Measurements from ENCODE around the gene PRDX5. TPM values are rescaled to one million over a fixed set of nuclear protein-coding genes. Genes with fewer than 3 reads are reported as not detected.

Gene PRDX5
- total RNA-seq, 2 experiments from 2014 or later = 97.4 to 106 TPM

DNA sequence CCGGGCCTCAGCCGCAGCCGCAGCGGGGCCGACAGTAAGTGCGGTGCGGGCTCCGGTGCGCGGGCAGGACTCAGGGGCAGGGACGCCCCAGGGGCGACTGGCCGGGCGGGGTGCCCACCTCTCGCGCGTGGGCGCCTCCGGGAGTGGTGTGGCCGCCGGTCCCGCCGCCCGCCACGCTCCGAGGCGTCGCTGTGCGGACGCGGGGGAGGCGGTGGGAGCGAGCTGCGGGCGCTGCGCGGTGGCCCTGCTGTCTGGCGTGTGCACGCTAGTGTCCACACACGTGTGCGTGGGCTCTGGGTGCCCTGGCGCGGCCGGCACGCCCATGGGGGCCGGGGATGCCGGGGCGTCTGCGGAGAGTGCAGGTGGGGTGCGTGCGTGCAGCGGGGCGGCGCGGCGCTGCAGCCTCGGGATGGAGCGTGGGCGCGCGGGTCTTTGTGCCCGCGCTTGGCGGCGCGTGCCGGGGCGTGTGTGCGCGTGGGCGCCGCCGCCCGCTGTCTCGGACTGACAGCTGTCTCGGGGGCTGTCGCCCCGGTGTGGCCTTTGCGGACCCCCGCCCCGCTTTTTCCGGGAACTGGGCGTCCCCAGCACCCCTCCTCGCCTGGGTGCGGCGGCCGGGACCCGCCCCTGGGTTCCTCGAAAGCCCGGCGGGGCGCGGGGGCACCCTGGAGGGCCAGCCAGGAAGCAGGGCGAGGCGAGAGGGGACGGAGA lies 26.0 kb upstream of the PRDX5 start:
- Mint-ChIP-seq H3K27me3 (peaks cover 56% of the 10 kb centered on the region), H3K4me1 (peaks cover 13% of the 10 kb centered on the region), H3K36me3 (ENCODE audit: low read depth) (peaks cover 4% of the 10 kb centered on the region), H3K9me3 (no peaks in the 10 kb centered on the region), H3K4me3 (no peak overlapping the region), H3K27ac (no peak overlapping the region)
- ChIA-PET CTCF (interaction anchor here (1.5 to 5.1 kb wide), 2 partner anchors 11 to 46 kb away, joined by 4 to 50 read pairs; partner anchors contain the start of gene ESRRA), POLR2A (no interaction called here)
- no peak for DNase-seq

- POLR2A ChIA-PET = no interaction called here
- Mint-ChIP-seq H3K4me3 (no peak overlapping the region), H3K27ac (no peak overlapping the region), H3K36me3 (ENCODE audit: low read depth) (peaks cover 3% of the 10 kb centered on the region), H3K9me3 (no peaks in the 10 kb centered on the region), H3K4me1 (peaks cover 15% of the 10 kb centered on the region), H3K27me3 (peaks cover 63% of the 10 kb centered on the region)
- DNase-seq = no peak
- CTCF ChIA-PET = interaction anchor here (1.5 to 5.1 kb wide), 2 partner anchors 10 to 47 kb away, joined by 4 to 50 read pairs; partner anchors contain the start of gene ESRRA
These were observed 25.3 kb upstream of the PRDX5 start for GRCh38 chr11:64292460-64293254.

DNA sequence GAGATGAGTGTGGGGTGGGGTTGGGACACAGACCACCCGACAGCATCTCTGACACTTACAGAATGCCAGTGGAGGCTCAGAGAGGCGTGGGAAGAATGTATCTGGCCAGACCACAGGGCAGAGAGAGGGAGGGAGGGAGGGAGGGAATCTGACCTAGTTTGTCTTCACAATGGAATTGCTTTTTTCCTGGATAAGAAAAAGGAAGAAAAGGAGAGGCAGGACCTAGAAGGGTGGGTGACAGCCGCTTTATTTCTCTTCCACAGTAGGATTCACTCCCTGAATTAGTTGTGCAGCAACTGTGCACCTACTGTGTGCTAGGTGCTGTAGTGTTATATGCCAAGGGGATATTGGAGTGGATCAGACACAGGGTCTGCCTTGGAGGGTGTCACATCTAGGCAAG lies 23.1 kb upstream of the PRDX5 start:
- POLR2A ChIA-PET = no interaction called here
- H3K4me3 Mint-ChIP-seq = no peak overlapping the region

DNA sequence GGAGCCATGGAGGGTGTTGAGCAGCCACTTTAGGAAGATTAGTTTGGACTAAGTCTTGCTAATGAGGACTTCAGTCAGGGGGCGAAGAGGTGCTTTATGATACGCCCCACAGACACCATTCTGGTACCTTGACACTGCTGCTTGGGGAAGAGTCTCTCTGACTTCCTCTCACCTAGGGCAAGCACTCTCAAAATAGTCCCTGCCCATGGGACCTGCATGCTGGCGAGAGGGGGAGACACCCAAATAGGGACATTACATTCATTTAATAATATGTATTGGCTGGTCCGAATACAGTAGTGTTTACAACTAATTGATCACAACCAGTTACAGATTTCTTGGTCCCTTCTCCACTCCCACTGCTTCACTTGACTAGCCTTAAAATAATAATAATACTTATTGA lies 22.2 kb upstream of the PRDX5 start:
- no peak for DNase-seq
- ChIA-PET CTCF (interaction anchor here (0.7 to 2.5 kb wide), 4 partner anchors 9 to 350 kb away, joined by 3 to 8 read pairs (median 4); no protein-coding TSS in a partner anchor), POLR2A (no interaction called here)

More for the DNA sequence above, 23.1 kb upstream of the PRDX5 start:
- CTCF ChIA-PET = interaction anchor here (0.6 to 2.5 kb wide), 7 partner anchors 8 to 349 kb away, joined by 3 to 8 read pairs (median 4); no protein-coding TSS in a partner anchor
- peaks cover 79% of the 10 kb centered on the region for H3K27me3 Mint-ChIP-seq
- no peak overlapping the region for H3K27ac Mint-ChIP-seq
- DNase-seq = no peak
- H3K4me1 Mint-ChIP-seq = peaks cover 19% of the 10 kb centered on the region
- peaks cover 2% of the 10 kb centered on the region for H3K36me3 Mint-ChIP-seq (ENCODE audit: low read depth)
- no peaks in the 10 kb centered on the region for H3K9me3 Mint-ChIP-seq

GRCh38 chr11:64296236-64296635 lies 21.7 kb upstream of the PRDX5 start:
- H3K4me1 Mint-ChIP-seq = peaks cover 25% of the 10 kb centered on the region
- ChIA-PET POLR2A (no interaction called here), CTCF (interaction anchor here (0.8 to 2.5 kb wide), 5 partner anchors 8 to 91 kb away, joined by 3 to 8 read pairs (median 4); partner anchors contain the start of genes BAD, PRDX5 and TRMT112)

More for the DNA sequence above, 22.2 kb upstream of the PRDX5 start:
- H3K27me3 Mint-ChIP-seq = peaks cover 80% of the 10 kb centered on the region
- no peak overlapping the region for H3K27ac Mint-ChIP-seq
- peaks cover under 1% of the 10 kb centered on the region for H3K36me3 Mint-ChIP-seq (ENCODE audit: low read depth)
- H3K4me1 Mint-ChIP-seq = peaks cover 23% of the 10 kb centered on the region
- H3K9me3 Mint-ChIP-seq = no peaks in the 10 kb centered on the region
- H3K4me3 Mint-ChIP-seq = no peak overlapping the region

GRCh38 chr11:64296830-64297698 lies 20.9 kb upstream of the PRDX5 start:
- Mint-ChIP-seq H3K9me3 (no peaks in the 10 kb centered on the region), H3K27me3 (peaks cover 82% of the 10 kb centered on the region), H3K4me3 (no peak overlapping the region), H3K36me3 (ENCODE audit: low read depth) (no peaks in the 10 kb centered on the region), H3K4me1 (peaks cover 25% of the 10 kb centered on the region), H3K27ac (no peak overlapping the region)
- no peak for DNase-seq
- POLR2A ChIA-PET = no interaction called here
- CTCF ChIA-PET = interaction anchor here (0.8 to 2.5 kb wide), 6 partner anchors 7 to 92 kb away, joined by 3 to 8 read pairs (median 4); partner anchors contain the start of genes BAD, GPR137, PRDX5 and TRMT112

More at GRCh38 chr11:64296236-64296635, 21.7 kb upstream of the PRDX5 start:
- Mint-ChIP-seq H3K27ac (no peak overlapping the region), H3K4me3 (no peak overlapping the region), H3K27me3 (peaks cover 79% of the 10 kb centered on the region), H3K9me3 (no peaks in the 10 kb centered on the region), H3K36me3 (ENCODE audit: low read depth) (no peaks in the 10 kb centered on the region)
- DNase-seq = no peak

DNA sequence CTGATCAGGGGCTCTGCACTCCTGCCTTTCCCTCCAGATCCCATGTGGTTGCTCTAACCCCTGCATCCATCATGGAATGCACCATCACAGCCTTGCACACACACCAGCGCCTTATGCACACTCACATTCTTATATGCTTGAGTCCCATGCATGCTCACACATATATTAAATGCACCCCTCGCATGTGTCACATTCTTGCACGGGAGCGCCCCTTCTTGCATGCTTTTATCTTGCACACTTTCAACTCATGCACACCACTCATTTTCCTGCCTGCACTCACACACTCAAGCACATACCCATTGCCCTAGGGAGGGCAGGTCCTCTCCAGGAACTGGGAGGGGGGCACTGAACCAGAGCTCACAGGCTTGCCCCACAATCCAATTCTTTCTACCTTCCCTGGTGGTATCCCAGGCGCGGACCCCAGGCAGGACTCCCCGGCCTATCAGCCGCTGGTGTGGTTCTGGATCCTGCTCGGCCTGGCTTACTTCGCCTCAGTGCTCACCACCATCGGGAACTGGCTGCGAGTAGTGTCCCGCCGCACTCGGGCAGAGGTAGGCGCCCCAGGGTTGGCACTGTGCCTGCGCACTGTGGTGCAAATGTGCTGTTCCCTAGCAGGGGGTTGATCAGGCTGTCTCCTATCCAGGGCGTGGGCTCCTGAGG lies 20.1 kb upstream of the PRDX5 start:
- H3K4me1 Mint-ChIP-seq = peaks cover 22% of the 10 kb centered on the region

DNA sequence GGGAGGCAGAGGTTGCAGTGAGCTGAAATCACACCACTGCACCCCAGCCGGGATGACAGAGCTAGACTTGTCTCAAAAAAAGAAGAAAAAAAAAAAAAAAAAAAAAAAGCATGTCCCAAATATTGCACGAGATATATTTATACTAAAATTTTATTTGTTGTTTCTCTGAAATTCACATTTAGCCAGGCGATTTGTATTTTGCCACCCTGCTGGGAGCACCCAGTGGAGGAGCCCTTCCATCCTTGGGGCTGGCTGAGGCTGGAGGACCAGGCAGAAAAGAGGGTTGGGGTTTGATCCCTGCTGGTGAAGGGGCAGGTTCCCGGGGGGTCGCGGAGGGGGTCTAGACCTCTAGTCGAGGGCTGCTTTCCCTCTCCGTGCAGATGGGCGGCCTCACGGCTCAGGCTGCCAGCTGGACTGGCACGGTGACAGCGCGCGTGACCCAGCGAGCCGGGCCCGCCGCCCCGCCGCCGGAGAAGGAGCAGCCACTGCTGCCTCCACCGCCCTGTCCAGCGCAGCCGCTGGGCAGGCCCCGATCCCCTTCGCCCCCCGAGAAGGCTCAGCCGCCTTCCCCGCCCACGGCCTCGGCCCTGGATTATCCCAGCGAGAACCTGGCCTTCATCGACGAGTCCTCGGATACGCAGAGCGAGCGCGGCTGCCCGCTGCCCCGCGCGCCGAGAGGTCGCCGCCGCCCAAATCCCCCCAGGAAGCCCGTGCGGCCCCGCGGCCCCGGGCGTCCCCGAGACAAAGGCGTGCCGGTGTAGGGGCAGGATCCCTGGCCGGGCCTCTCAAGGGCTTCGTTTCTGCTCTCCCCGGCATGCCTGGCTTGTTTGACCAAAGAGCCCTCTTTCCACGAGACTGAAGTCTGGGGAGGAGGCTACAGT lies 18.7 kb upstream of the PRDX5 start:
- DNase-seq = no peak
- CTCF ChIA-PET = interaction anchor here (1.0 to 2.0 kb wide), 2 partner anchors 10 to 13 kb away, joined by 3 to 6 read pairs; partner anchors contain the start of gene GPR137
- Mint-ChIP-seq H3K9me3 (no peaks in the 10 kb centered on the region), H3K4me1 (peaks cover 33% of the 10 kb centered on the region), H3K36me3 (ENCODE audit: low read depth) (no peaks in the 10 kb centered on the region), H3K27me3 (peaks cover 65% of the 10 kb centered on the region), H3K27ac (peak overlapping the region; percentile 54), H3K4me3 (peak overlapping the region; percentile 25)
- POLR2A ChIA-PET = no interaction called here

More for the DNA sequence above, 20.1 kb upstream of the PRDX5 start:
- DNase-seq = no peak
- Mint-ChIP-seq H3K36me3 (ENCODE audit: low read depth) (no peaks in the 10 kb centered on the region), H3K4me3 (no peak overlapping the region), H3K27ac (no peak overlapping the region), H3K9me3 (no peaks in the 10 kb centered on the region), H3K27me3 (peaks cover 79% of the 10 kb centered on the region)
- CTCF ChIA-PET = interaction anchor here (2.0 kb wide), 1 partner anchor 12 kb away, joined by 6 read pairs; the partner anchor contains the start of gene GPR137
- POLR2A ChIA-PET = no interaction called here

DNA sequence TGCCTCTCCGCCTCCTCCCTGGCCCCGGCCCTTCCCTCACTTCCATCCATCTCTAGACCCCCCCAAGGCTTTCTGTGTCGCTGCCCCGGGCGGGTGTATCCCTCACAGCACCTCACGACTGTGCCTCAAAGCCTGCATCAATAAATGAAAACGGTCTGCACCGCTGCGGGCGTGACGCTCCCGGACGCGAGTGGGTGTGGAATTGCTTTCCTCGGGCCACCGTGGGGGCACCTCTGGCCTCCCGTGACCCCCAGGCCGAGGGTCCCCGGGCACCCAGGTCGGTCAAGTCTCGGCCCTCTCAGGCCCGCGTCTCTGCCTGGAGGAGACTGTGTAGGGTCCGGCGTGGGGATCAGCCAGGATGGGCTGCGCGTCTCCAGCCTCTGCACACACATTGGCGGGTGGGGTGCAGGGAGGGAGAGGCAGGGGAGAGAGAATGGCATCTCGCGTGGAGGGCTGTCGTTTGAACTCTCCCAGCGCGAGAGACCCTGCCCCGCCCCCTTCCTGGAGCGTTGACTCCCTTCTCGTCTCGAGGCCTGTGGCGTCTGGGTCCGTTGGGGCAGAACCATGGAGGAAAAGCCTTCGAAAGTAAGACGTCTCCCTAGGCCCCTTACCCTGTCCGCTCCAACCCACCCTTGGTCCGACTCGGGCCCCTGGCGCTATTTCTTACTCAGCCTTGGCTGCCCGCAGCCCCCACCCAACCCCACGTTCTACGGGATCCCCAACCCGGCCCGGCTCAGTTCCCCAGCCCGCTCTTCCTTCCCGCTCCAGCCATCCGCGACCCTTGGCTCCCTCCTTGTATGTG lies 17.9 kb upstream of the PRDX5 start, which contains the start of gene CATSPERZ:
Gene CATSPERZ (plus strand): TSS at position 512 of the 802 bp plus-strand sequence. CDS start 53 bp downstream, at position 565.
- H3K4me3 Mint-ChIP-seq = peak within 1 kb of the TSS; percentile 53
- no peaks in the 10 kb centered on the region for H3K9me3 Mint-ChIP-seq
- POLR2A ChIA-PET = no interaction called here
- CTCF ChIA-PET = interaction anchor here (0.7 to 5.8 kb wide), 17 partner anchors 9 to 105 kb away, joined by 3 to 92 read pairs (median 5); partner anchors contain the start of genes BAD, DNAJC4, FERMT3 and GPR137
- H3K27ac Mint-ChIP-seq = peak within 1 kb of the TSS; percentile 46
- H3K36me3 Mint-ChIP-seq (ENCODE audit: low read depth) = no peaks in the 10 kb centered on the region
- H3K4me1 Mint-ChIP-seq = peaks cover 36% of the 10 kb centered on the region
- peaks cover 59% of the 10 kb centered on the region for H3K27me3 Mint-ChIP-seq
- DNase-seq = peak; percentile 20
